MM.1S (cell line): ENCODE results near the gene TMCO6.
"Not testable (repeated sequence)": the region's sequence is repeated elsewhere in the genome, so short reads cannot be mapped to it uniquely, and the experiment has no call there.

ENCODE experiments used
- DNase-seq: peaks from one replicate; pipeline ENCODE4 v3.0.0-alpha.2; 2015
- H2AFZ ChIP-seq: fragments of 300-600 bp; sonication (generic); 2 replicates; pipeline ENCODE4 v1.6.0; 2016; ENCODE audit warnings: antibody characterized with exemption, low read length
- H3F3A ChIP-seq: fragments of 300-600 bp; sonication (generic); 2 replicates; pipeline ENCODE4 v1.6.1; 2016; ENCODE audit warnings: mild to moderate bottlenecking, antibody characterized with exemption, low read length, moderate library complexity, mixed read lengths; ENCODE audit not compliant: insufficient read depth
- H3K27ac ChIP-seq: fragments of 300-600 bp; sonication (generic); 2 replicates; pipeline ENCODE4 v1.5.1; 2016; ENCODE audit warnings: mild to moderate bottlenecking, low read length
- H3K27me3 ChIP-seq: fragments of 300-600 bp; sonication (generic); replicated peaks from 2 replicates; pipeline ENCODE4 v1.6.0; 2016; ENCODE audit warnings: low read length; ENCODE audit not compliant: insufficient read depth
- H3K36me3 ChIP-seq: fragments of 300-600 bp; sonication (generic); replicated peaks from 2 replicates; pipeline ENCODE4 v1.6.1; 2016; ENCODE audit warnings: mild to moderate bottlenecking, low read length, mixed read lengths; ENCODE audit not compliant: insufficient read depth
- H3K4me1 ChIP-seq: fragments of 300-600 bp; sonication (generic); 2 replicates; pipeline ENCODE4 v1.6.1; 2016; ENCODE audit warnings: low read length, mixed read lengths
- H3K4me2 ChIP-seq: fragments of 300-600 bp; sonication (generic); 2 replicates; pipeline ENCODE4 v1.6.0; 2016; ENCODE audit warnings: low read depth, low read length
- H3K4me3 ChIP-seq: fragments of 300-600 bp; sonication (generic); 2 replicates; pipeline ENCODE4 v1.5.1; 2016; ENCODE audit warnings: low read length, mixed read lengths
- H3K79me2 ChIP-seq: fragments of 300-600 bp; sonication (generic); 2 replicates; pipeline ENCODE4 v1.6.1; 2016; ENCODE audit warnings: mixed run types, low read length, mixed read lengths
- H3K9ac ChIP-seq: fragments of 300-600 bp; sonication (generic); 2 replicates; pipeline ENCODE4 v1.6.1; 2016; ENCODE audit warnings: low read length, mixed read lengths
- H3K9me2 ChIP-seq: fragments of 300-600 bp; sonication (generic); replicated peaks from 2 replicates; pipeline ENCODE4 v1.6.1; 2016; ENCODE audit warnings: mild to moderate bottlenecking, low read length, mixed read lengths; ENCODE audit not compliant: insufficient read depth
- H3K9me3 ChIP-seq: fragments of 300-600 bp; sonication (generic); replicated peaks from 2 replicates; pipeline ENCODE4 v1.6.1; 2016; ENCODE audit warnings: mild to moderate bottlenecking, low read length, mixed read lengths; ENCODE audit not compliant: insufficient read depth
- H4K20me1 ChIP-seq: fragments of 300-600 bp; sonication (generic); 2 replicates; pipeline ENCODE4 v1.6.1; 2016; ENCODE audit warnings: mild to moderate bottlenecking, low read length, moderate library complexity, mixed read lengths; ENCODE audit not compliant: insufficient read depth
- EZH2 ChIP-seq: fragments of 300-600 bp; sonication (generic); optimal IDR thresholded peaks from 2 replicates; pipeline ENCODE3; 2017; ENCODE audit warnings: low read depth, mild to moderate bottlenecking, antibody characterized with exemption, low read length, mixed read lengths
- EZH2phosphoT487 ChIP-seq: fragments of 300-600 bp; sonication (generic); IDR thresholded peaks from 2 replicates; pipeline ENCODE4 v1.6.1; 2018; ENCODE audit warnings: antibody characterized with exemption, low read length
- TF ChIP-seq, protein P1 (sequence below): fragments of 300-600 bp; sonication (generic); IDR thresholded peaks from 2 replicates; pipeline ENCODE4 v1.5.1; 2016; ENCODE audit warnings: antibody characterized with exemption, low read length, mixed read lengths

The TMCO6 gene

GRCh38 chr5:140637371-140638100 lies 1.7 kb upstream of the TMCO6 start:
- DNase-seq, result no peak
- Histone ChIP-seq H3K27ac (no peak overlapping the region), H3K4me2 (no peak overlapping the region), H3K9me3 (no peaks in the 10 kb centered on the region), H3K4me3 (no peak overlapping the region), H3K36me3 (no peaks in the 10 kb centered on the region), H3K79me2 (peaks cover 8% of the 10 kb centered on the region; the same call in 1 of the 2 replicates), H2AFZ (no peak overlapping the region), H4K20me1 (no peaks in the 10 kb centered on the region), H3F3A (peaks cover 12% of the 10 kb centered on the region), H3K9me2 (no peaks in the 10 kb centered on the region), H3K9ac (no peak overlapping the region), H3K27me3 (0 out of 2 replicates have a peak, but pooled peaks cover 6% of the 10 kb centered on the region), H3K4me1 (peaks cover 7% of the 10 kb centered on the region; the same call in 1 of the 2 replicates)
- no peak for TF ChIP-seq EZH2
- TF ChIP-seq EZH2phosphoT487, result no peak
- TF ChIP-seq, protein P1, sequence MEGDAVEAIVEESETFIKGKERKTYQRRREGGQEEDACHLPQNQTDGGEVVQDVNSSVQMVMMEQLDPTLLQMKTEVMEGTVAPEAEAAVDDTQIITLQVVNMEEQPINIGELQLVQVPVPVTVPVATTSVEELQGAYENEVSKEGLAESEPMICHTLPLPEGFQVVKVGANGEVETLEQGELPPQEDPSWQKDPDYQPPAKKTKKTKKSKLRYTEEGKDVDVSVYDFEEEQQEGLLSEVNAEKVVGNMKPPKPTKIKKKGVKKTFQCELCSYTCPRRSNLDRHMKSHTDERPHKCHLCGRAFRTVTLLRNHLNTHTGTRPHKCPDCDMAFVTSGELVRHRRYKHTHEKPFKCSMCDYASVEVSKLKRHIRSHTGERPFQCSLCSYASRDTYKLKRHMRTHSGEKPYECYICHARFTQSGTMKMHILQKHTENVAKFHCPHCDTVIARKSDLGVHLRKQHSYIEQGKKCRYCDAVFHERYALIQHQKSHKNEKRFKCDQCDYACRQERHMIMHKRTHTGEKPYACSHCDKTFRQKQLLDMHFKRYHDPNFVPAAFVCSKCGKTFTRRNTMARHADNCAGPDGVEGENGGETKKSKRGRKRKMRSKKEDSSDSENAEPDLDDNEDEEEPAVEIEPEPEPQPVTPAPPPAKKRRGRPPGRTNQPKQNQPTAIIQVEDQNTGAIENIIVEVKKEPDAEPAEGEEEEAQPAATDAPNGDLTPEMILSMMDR, result no peak

DNA sequence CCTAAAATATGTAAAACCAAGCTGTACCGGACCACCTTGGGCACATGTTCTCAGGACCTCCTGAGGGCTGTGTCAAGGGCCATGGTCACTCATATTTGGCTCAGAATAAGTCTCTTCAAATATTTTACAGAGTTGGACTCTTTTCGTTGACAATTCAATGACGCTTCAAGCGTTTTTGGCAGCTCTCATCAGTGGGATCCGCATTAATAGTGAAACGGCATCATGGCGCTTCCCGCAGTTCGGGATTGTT lies 428 bp upstream of the TMCO6 start:
- not testable (repeated sequence) for H3K9me3 ChIP-seq, H3K27me3 ChIP-seq, H3K4me1 ChIP-seq, H3K36me3 ChIP-seq, H4K20me1 ChIP-seq, H3K9me2 ChIP-seq, DNase-seq
- H3K79me2 ChIP-seq, result peaks cover 12% of the 10 kb centered on the region
- peak overlapping the region; percentile 79 for H3K4me3 ChIP-seq
- peaks cover 12% of the 10 kb centered on the region for H3F3A ChIP-seq
- H3K27ac ChIP-seq, result peak overlapping the region; percentile 47; the same call in 1 of the 2 replicates
- H3K4me2 ChIP-seq, result peak overlapping the region; percentile 81
- peak overlapping the region; percentile 94 for H2AFZ ChIP-seq
- peak overlapping the region; percentile 46; the same call in 1 of the 2 replicates for H3K9ac ChIP-seq

- Histone ChIP-seq H3K36me3 (no peaks in the 10 kb centered on the region), H3K27ac (no peak overlapping the region), H3K9me3 (no peaks in the 10 kb centered on the region), H3K9me2 (no peaks in the 10 kb centered on the region), H3K9ac (no peak overlapping the region), H3K27me3 (no peaks in the 10 kb centered on the region), H2AFZ (no peak overlapping the region), H3K79me2 (peaks cover 40% of the 10 kb centered on the region), H3K4me3 (no peak overlapping the region), H3K4me2 (no peak overlapping the region), H4K20me1 (no peaks in the 10 kb centered on the region), H3K4me1 (peaks cover 9% of the 10 kb centered on the region), H3F3A (peaks cover 4% of the 10 kb centered on the region; the same call in 1 of the 2 replicates)
- no peak for TF ChIP-seq EZH2
- no peak for TF ChIP-seq EZH2phosphoT487
- TF ChIP-seq, protein P1, result no peak
- no peak for DNase-seq
Measured at GRCh38 chr5:140641716-140642115, 2.5 kb downstream of the TMCO6 start.

GRCh38 chr5:140642718-140643117 lies 3.5 kb downstream of the TMCO6 start:
- H4K20me1 ChIP-seq, result no peaks in the 10 kb centered on the region
- H3K36me3 ChIP-seq, result no peaks in the 10 kb centered on the region
- no peak overlapping the region for H3K9ac ChIP-seq
- no peak overlapping the region for H3K4me3 ChIP-seq
- no peaks in the 10 kb centered on the region for H3K27me3 ChIP-seq
- TF ChIP-seq, protein P1, result no peak
- TF ChIP-seq EZH2phosphoT487 (no peak), EZH2 (no peak)
- no peak for DNase-seq
- no peaks in the 10 kb centered on the region for H3K9me3 ChIP-seq
- peaks cover 9% of the 10 kb centered on the region for H3K4me1 ChIP-seq
- H2AFZ ChIP-seq, result no peak overlapping the region
- H3K9me2 ChIP-seq, result no peaks in the 10 kb centered on the region
- H3F3A ChIP-seq, result peaks cover 4% of the 10 kb centered on the region; the same call in 1 of the 2 replicates
- peaks cover 47% of the 10 kb centered on the region for H3K79me2 ChIP-seq
- H3K4me2 ChIP-seq, result no peak overlapping the region
- no peak overlapping the region for H3K27ac ChIP-seq
